GM19468 (cell line): ENCODE measurements around the gene RMND5B.
"Not testable (repeated sequence)": the region's sequence is repeated elsewhere in the genome, so short reads cannot be mapped to it uniquely, and the experiment has no call there.

Experiments used
- ATAC-seq: cut with Tn5 transposase; IDR thresholded peaks from one replicate; pipeline ENCODE4 v1.9.1; 2021; ENCODE audit warnings: mild to moderate bottlenecking, moderate library complexity, moderate number of reproducible peaks; ENCODE audit not compliant: unreplicated experiment; ENCODE audit errors: extremely low read depth

The RMND5B gene

GRCh38 chr5:178162481-178162880 is 31.7 kb downstream of the RMND5B start:
- ATAC-seq: no peak

DNA sequence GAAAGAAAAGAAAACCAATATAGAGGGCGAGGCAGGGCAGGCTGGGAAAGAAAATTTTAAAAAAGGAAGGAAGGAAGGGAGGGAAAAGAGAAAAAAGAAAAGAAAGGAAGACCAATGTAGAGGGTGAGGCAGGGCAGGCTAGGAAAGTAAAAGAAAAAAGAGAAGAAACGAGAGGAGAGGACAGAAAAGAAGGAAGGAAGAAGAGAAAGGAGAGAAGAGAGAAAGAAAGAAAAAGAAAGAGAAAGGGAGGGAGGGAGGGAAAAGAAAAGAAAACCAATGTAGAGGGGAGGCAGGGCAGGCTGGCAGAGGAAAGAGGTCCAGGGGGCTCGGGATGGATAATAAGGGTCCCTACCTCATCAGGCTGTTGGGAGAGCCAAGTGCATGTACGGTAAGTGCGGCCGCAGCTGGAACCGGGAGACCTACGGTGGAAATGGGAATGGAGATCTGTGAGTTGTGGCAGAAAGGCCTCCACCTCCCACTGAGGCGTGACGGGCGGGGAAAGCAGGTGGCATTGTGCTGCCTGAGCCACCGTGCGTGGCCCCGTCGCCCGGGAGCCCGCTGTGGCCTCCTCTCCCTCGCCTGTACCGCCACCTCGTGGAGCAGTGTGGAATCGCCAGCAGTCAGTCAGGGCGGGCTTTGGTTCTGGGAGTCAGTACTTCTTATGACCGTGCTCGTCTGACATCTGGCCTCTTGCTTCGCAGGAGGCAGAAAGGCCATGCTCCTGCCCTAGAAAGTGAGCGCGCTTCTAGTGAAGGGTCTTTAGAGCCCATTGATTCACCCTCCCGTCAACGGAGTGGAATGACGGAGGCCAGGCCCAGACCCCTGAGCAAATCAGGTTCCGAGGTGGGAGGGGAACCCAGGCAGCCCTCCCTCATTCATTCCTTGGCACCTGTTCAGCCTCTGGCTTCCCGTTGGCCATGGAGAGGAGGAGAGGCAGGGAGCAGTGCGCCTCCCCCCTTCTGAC is 33.2 kb downstream of the RMND5B start:
- peak; percentile 78 for ATAC-seq

GRCh38 chr5:178165581-178165980 is 34.8 kb downstream of the RMND5B start:
- ATAC-seq: no peak

DNA sequence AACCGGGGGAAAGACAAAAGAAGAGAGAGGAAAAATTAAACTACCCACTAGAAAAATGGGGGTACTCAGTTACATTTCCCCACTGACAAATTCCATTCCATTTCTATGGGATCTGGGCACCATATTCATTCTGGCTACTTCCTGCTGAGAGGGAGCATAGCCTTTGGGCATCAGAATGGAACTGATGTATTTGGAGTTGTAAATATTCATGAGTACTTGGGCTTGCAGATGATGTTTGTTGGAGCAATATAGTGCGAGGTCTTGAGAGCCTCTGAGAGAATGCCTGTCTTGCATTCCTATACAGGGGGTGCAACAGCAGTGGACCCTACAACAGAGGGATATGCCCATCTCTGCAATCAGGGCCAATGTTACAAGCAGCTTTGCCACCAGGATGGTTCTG is 39.6 kb downstream of the RMND5B start:
- no peak for ATAC-seq

GRCh38 chr5:178174456-178174855 is 43.6 kb downstream of the RMND5B start:
- no peak for ATAC-seq

DNA sequence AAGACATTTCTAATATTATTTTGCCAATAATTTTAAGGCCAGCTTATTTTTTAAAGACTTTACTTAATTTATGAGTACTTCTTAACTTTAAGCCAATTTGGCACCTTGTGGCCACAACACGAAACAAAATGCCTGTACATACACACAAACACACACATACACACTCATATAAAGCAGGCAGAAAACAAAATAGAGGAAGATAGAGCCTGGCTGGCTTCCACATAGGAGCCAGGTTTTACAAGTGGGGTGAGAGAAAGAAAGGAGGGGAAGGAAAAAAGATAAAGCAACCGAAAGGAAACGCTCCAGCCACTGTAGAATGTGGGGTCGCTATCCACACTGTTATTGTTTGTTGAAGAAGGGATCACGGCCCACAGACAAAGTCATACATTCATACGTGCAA is 46.0 kb downstream of the RMND5B start:
- no peak for ATAC-seq

DNA sequence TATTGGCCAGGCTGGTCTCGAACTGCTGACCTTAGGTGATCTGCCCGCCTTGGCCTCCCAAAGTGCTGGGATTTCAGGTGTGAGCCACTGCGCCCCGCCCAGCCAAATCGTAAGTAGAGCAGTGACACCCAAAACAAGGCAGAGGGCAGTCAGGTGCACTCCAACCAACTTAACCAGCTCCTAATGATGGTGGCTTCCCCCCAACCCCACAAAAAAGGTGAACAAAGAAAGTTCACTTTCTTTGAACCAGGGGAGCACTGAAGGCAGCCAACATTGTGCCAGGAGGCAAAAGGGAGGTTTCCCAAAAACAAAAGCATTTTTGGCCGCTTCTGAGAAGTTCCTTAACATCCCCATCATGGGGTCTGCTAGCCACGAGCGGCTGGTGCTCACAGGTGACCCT is 46.8 kb downstream of the RMND5B start:
- ATAC-seq: no peak

DNA sequence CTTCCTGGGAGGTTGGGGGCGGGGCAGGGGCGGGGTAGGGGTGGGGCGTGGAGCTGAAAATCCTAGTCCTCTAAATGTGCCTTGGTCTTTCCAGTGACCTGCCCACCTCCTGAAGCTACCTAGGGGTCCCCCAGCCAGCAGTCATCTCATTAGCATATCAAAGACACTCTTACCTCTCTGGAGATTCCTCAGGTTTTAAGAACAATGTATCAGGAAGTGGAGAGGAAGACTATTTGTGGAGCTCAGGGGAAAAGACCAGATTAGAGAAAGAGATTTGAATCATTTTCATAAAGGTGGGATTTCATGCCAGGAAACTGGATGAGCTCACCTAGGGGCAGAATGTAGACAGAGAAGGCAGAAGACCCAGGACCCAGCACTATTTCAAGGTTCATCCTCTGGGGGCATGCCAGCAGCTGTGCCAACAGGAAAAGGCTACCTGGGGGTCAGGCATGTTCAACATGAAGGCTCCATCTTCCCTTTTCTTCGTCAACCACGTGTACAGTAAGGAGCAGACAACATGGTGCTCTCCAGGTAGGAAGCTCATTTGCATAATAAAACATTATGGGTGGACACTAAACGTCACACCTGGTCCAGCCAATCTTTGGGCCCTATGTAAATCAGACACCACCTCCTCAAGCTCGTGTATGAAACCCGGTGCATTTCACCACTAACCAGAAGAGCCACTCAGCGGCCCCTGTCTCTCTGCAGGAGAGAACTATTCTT is 49.5 kb downstream of the RMND5B start:
- no peak for ATAC-seq

DNA sequence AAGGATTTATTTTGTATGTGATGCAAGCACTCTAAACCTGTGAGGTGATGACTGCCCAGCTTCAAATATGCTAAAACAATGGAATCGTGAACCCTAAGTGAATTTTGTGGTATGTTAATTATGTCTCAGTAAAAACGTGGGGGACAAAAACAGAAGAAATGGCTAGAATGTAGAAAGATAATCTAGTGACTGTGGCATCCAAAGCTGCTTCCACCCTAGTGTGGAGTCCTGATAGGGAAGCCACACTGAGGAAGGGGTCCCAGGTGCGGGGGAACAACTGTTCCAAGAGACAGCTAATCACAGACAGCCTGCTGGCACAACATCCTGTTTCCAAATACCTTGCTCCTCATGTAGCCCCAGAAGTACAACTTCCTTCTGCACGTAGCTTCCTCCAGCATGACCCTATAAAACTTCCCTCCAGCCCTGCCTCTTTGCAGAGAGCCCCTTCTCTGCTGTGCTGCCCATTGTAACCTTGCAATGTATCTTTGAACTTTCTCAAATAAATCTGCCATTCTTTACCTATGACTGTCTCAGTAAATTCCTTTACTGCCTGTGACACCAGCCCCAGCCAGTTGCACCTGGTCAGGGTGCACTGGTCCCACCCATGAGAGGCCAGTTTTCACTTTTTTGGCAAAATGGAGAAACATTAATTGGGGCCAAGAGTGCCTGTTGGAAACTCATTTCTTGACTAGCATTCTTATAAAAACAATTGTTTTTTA is 51.5 kb downstream of the RMND5B start:
- ATAC-seq: no peak

DNA sequence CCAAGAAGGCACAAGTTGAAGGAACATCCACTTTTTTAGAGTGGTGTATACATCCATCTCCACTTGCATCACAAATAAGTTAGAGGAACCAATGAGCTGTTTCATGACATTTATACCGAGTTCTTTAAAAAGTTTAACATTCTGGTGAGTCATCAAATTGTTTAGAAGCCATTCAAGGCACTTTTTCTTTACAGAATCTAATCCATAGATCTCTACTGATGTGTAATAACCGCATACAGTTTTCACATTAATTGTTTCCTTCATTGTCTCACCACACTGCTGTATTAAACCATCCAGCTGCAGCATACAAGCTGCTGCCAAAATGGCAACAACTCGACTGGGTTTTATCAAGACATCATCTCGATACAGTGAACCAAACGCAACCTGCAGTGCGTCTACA is 55.6 kb downstream of the RMND5B start:
- no peak for ATAC-seq

- no peak for ATAC-seq
Observed at GRCh38 chr5:178187014-178187413, 56.2 kb downstream of the RMND5B start, which contains the start of gene GMCL2. GMCL2 (minus strand) TSS chr5:178187371; CDS start chr5:178187299, 72 bp downstream.

DNA sequence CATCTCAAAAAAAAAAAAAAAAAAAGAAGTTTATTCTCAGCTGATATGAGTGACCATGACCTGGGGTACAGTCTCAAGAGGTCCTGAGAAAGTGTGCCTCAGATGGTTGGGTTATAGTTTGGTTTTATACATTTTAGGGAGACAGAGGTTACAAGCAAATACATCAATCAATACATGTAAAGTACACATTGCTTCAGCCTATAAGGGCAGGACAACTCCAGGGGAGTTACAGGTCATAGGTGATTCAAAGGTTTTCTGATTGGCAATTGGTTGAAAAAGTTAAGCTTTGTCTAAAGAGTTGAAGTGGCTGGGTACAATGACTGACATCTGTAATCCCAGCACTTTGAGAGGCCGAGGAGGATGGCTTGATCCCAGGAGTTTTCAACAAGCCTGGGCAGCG is 58.6 kb downstream of the RMND5B start:
- no peak for ATAC-seq

- ATAC-seq: no peak
Observed at GRCh38 chr5:178191661-178192060, 60.8 kb downstream of the RMND5B start.

DNA sequence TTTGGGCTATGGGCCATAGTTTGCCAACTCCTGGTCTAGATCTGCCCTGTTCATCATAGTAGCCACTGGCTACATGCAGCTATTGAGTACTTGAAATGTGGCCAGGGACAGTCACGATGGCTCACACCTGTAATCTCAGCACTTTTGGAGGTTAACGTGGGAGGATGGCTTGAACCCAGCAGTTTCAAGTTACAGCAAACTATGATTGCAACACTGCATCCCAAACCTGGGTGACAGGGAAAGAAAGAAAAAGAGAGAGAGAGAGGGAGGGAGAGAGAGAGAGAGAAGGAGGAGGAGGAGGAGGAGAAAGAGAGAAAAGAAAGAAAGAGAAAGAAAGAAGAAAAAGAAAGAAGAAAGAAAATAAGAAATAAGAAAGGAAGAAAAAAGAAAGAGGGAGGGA is 61.4 kb downstream of the RMND5B start:
- no peak for ATAC-seq

DNA sequence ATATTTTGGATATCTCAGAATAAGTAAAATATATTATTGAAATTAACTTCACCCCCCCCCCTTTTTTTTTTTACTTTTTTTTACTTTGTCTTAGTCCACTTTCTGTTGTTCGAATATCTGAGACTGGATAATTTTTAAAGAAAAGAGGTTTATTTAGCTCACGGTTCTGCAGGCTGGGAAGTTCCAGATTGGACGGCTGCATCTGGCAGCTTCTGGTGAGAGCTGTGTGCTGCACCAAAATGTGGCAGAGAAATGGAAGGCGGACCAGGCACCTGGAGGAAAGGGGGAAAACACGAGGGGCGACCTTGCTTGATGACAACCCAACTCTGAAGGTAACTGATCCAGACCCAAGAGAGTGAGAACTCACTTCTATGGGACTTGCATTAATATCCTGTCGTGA is 62.0 kb downstream of the RMND5B start:
- ATAC-seq: no peak

DNA sequence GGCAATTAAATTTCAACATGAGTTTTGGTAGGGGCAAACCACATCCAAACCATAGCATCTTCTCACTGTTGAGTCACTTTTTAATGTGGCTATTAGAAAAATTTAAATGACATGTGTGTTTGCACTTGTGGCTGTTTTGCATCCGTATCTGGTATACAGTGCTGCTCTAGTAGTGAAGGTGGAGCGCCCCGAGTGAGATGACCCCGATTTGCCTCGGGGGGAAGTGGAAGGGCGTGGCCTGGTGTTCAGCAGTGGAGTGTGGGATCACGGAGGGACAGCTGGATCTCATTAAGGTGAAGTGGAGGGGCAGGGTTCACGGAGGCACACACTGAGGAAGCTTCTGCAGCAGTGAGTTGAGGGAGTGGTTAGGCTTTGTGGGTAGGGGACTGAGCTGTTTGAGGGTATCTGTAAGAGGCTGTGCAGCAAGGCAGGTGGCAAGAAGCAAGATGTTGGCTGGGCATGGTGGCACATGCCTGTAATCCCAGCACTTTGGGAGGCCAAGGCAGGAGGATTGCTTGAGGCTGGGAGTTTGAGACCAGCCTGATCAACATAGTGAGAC is 62.5 kb downstream of the RMND5B start:
- ATAC-seq: no peak

DNA sequence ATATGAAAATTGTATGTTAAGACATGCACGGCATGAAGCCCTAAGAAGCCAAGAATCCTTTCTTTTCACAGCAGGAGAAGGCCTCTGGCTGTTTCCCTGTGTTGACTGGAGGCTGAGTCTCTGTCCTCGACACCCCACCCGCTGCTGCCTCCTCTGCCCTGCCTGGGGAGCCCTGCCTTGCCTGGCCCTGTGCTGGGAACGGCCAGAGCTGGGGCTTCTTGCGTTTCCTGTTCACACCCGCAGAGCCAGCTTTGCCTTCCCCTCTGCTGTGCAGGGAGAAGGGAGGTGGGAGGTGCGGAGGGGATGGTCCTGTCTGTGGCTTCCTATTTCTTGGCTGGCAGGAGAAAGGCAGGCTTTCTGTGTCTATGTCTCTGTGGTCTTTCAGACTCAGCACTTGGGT is 63.2 kb downstream of the RMND5B start:
- ATAC-seq: no peak

DNA sequence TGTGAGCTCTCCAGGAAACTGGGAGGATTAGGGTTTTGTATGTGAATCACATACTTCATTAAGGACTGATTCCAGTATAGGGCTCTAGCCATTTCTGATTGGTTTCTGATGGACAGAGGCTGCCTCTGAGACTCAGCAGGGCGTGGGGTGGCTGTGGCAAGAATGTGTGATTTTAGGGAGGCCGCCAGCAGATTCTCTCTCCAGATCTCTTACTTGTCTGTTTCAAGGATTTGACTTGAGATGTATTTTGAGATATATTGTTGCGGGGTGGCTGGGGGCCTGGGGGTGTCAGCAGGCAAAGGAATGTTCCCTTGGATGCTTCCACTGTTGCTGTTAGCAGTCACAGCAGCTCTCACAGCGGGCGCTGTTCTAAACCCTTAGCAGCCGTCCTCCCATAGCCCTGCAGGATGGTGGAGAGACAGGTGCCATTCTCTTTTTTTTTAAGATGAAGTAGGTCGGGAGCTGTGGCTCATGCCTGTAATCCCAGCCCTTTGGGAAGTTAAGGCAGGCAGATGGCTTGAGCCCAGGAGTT is 65.5 kb downstream of the RMND5B start:
- no peak for ATAC-seq

DNA sequence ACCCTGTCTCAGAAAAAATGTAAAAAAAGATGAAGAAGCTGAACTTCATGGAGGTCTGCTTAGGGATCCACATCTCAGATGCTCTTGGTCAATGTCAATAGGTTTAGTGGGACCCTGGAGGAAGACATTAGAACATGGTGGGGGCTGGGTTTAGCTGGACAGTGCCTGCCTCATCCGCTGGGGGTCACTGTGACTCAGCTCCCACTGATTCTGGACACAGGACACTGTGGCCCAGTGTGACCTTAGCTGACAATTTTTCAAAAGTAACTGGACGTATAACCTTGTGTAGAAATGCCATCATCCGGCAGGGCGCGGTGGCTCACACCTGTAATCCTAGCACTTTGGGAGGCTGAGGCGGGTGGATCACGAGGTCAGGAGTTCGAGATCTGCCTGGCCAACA is 66.2 kb downstream of the RMND5B start:
- no peak for ATAC-seq

GRCh38 chr5:178198151-178198550 is 67.3 kb downstream of the RMND5B start:
- not testable (repeated sequence) for ATAC-seq
